ENCODE measurements around the gene MSGN1. TPM values are rescaled to one million over a fixed set of nuclear protein-coding genes. Genes with fewer than 3 reads are reported as not detected.

MSGN1 gene
- total and polyA plus RNA-seq, 4 donors: not detected

GRCh38 chr2:17798338-17798737, 17.9 kb upstream of the MSGN1 start:
- no peaks in the 10 kb centered on the region for H3K27me3 ChIP-seq (ENCODE audit: control insufficient read depth in 3 of 3, insufficient read depth in 3 of 3, low read length in 2 of 3)
- no peaks in the 10 kb centered on the region for H3K9me3 ChIP-seq (ENCODE audit: control insufficient read depth in 4 of 4, insufficient read depth in 3 of 4, low read length in 3 of 4)
- no peak for DNase-seq
- no peak for ATAC-seq (ENCODE audit: insufficient read depth, low FRiP score)
- no peak for TF ChIP-seq CTCF (IDR thresholded peaks at IDR 0.05; ENCODE audit: control extremely low read depth, extremely low read depth)
- no peak overlapping the region for H3K4me3 ChIP-seq
- 92 to 95% methylated on average over 4 of the region's 4 CpGs for WGBS, 2 donors
- peaks cover 0 to 3% (median 3%) of the 10 kb centered on the region in 5 donors for H3K4me1 ChIP-seq (ENCODE audit: control insufficient read depth in 5 of 5, insufficient read depth in 5 of 5, low read length in 5 of 5)
- H3K36me3 ChIP-seq (ENCODE audit: control insufficient read depth in 4 of 4, insufficient read depth in 4 of 4, low read length in 4 of 4): no peaks in the 10 kb centered on the region
- no peak overlapping the region for H3K9ac ChIP-seq (ENCODE audit: insufficient read depth in 1 of 2, low read length in 2 of 2)
- H3K27ac ChIP-seq (ENCODE audit: low read depth in 1 of 2, low read length in 1 of 2): no peak overlapping the region

- H3K9me3 ChIP-seq (ENCODE audit: control insufficient read depth in 4 of 4, insufficient read depth in 3 of 4, low read length in 3 of 4): no peaks in the 10 kb centered on the region
- DNase-seq (no peak), ATAC-seq (ENCODE audit: insufficient read depth, low FRiP score) (no peak)
- H3K4me1 ChIP-seq (ENCODE audit: control insufficient read depth in 5 of 5, insufficient read depth in 5 of 5, low read length in 5 of 5): peaks cover 0 to 3% (median 3%) of the 10 kb centered on the region in 5 donors
- 62 to 71% methylated on average over 7 of the region's 7 CpGs for WGBS, 2 donors
- no peaks in the 10 kb centered on the region for H3K36me3 ChIP-seq (ENCODE audit: control insufficient read depth in 4 of 4, insufficient read depth in 4 of 4, low read length in 4 of 4)
- no peaks in the 10 kb centered on the region for H3K27me3 ChIP-seq (ENCODE audit: control insufficient read depth in 3 of 3, insufficient read depth in 3 of 3, low read length in 2 of 3)
- H3K4me3 ChIP-seq: no peak overlapping the region
- no peak overlapping the region for H3K9ac ChIP-seq (ENCODE audit: insufficient read depth in 1 of 2, low read length in 2 of 2)
- TF ChIP-seq CTCF (IDR thresholded peaks at IDR 0.05; ENCODE audit: control extremely low read depth, extremely low read depth): no peak
- H3K27ac ChIP-seq (ENCODE audit: low read depth in 1 of 2, low read length in 1 of 2): no peak overlapping the region
Measured at GRCh38 chr2:17799301-17800120, 16.7 kb upstream of the MSGN1 start.

GRCh38 chr2:17800219-17800618, 16.0 kb upstream of the MSGN1 start:
- ATAC-seq (ENCODE audit: insufficient read depth, low FRiP score) (no peak), DNase-seq (peak; percentile 66 to 73 (median 68))
- no peak overlapping the region for H3K4me3 ChIP-seq
- H3K4me1 ChIP-seq (ENCODE audit: control insufficient read depth in 5 of 5, insufficient read depth in 5 of 5, low read length in 5 of 5): peaks cover 0 to 3% (median 3%) of the 10 kb centered on the region in 5 donors
- no peak for TF ChIP-seq CTCF (IDR thresholded peaks at IDR 0.05; ENCODE audit: control extremely low read depth, extremely low read depth)
- H3K27me3 ChIP-seq (ENCODE audit: control insufficient read depth in 3 of 3, insufficient read depth in 3 of 3, low read length in 2 of 3): no peaks in the 10 kb centered on the region
- 66 to 69% methylated on average over 5 of the region's 5 CpGs for WGBS, 2 donors
- H3K9ac ChIP-seq (ENCODE audit: insufficient read depth in 1 of 2, low read length in 2 of 2): no peak overlapping the region
- H3K36me3 ChIP-seq (ENCODE audit: control insufficient read depth in 4 of 4, insufficient read depth in 4 of 4, low read length in 4 of 4): no peaks in the 10 kb centered on the region
- no peaks in the 10 kb centered on the region for H3K9me3 ChIP-seq (ENCODE audit: control insufficient read depth in 4 of 4, insufficient read depth in 3 of 4, low read length in 3 of 4)
- no peak overlapping the region for H3K27ac ChIP-seq (ENCODE audit: low read depth in 1 of 2, low read length in 1 of 2)

Data from lung (tissue), 12 donors.